ENCODE data around the gene SPTBN4.

DNA sequence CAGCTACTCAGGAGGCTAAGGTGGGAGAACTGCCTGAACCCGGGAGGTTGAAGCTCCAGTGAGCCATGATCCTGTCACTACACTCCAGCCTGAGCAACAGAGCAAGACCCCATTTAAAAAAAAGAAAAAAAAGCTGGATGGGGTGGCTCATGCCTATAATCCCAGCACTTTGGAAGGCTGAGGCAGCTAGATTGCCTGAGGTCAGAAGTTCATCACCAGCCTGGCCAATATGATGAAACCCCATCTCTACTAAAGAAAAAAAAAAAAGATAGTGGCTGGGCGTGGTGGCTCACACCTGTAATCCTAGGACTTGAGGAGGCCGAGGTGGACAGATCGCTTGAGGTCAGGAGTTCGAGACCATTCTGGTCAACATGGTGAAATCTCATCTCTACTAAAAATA, 149.4 kb downstream of the SPTBN4 start:
- TF ChIP-seq, protein P1, sequence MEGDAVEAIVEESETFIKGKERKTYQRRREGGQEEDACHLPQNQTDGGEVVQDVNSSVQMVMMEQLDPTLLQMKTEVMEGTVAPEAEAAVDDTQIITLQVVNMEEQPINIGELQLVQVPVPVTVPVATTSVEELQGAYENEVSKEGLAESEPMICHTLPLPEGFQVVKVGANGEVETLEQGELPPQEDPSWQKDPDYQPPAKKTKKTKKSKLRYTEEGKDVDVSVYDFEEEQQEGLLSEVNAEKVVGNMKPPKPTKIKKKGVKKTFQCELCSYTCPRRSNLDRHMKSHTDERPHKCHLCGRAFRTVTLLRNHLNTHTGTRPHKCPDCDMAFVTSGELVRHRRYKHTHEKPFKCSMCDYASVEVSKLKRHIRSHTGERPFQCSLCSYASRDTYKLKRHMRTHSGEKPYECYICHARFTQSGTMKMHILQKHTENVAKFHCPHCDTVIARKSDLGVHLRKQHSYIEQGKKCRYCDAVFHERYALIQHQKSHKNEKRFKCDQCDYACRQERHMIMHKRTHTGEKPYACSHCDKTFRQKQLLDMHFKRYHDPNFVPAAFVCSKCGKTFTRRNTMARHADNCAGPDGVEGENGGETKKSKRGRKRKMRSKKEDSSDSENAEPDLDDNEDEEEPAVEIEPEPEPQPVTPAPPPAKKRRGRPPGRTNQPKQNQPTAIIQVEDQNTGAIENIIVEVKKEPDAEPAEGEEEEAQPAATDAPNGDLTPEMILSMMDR (conservative IDR thresholded peaks at IDR 0.05; ENCODE audit: low read length), result no peak
- no peak for TF ChIP-seq EZH2phosphoT487 (IDR thresholded peaks at IDR 0.05; ENCODE audit: borderline replicate concordance)

Data from Loucy (cell line).